ACC112 (cell line): ENCODE data around the gene RIMBP2.

Experiments
- H2AFZ ChIP-seq: fragments of 200-600 bp; sonication (generic); one replicate; pipeline ENCODE4 v1.6.0; 2017; ENCODE audit warnings: antibody characterized with exemption, low read length; ENCODE audit not compliant: unreplicated experiment
- H3K27ac ChIP-seq: fragments of 200-600 bp; sonication (generic); 2 replicates; pipeline ENCODE4 v1.5.1; 2014; ENCODE audit warnings: low read depth, mild to moderate bottlenecking, antibody characterized with exemption, low read length, moderate library complexity
- H3K27me3 ChIP-seq: fragments of 200-600 bp; sonication (generic); 2 replicates; pipeline ENCODE4 v1.6.1; 2014; ENCODE audit warnings: mild to moderate bottlenecking, antibody characterized with exemption, low read length, moderate library complexity, mixed read lengths; ENCODE audit not compliant: insufficient read depth
- H3K36me3 ChIP-seq: fragments of 200-600 bp; sonication (generic); 2 replicates; pipeline ENCODE4 v1.6.1; 2016; ENCODE audit warnings: mild to moderate bottlenecking, antibody characterized with exemption, low read length, moderate library complexity, mixed read lengths; ENCODE audit not compliant: insufficient read depth
- H3K4me1 ChIP-seq: fragments of 200-600 bp; sonication (generic); one replicate; pipeline ENCODE4 v1.6.1; 2016; ENCODE audit warnings: low read length, mixed read lengths; ENCODE audit not compliant: insufficient read depth, unreplicated experiment, control insufficient read depth
- H3K4me3 ChIP-seq: fragments of 200-600 bp; sonication (generic); 2 replicates; pipeline ENCODE4 v1.5.1; 2014; ENCODE audit warnings: mild to moderate bottlenecking, low read depth, low read length
- H3K79me2 ChIP-seq: fragments of 200-600 bp; sonication (generic); one replicate; pipeline ENCODE4 v1.6.0; 2016; ENCODE audit warnings: low read length; ENCODE audit not compliant: control insufficient read depth, unreplicated experiment, insufficient read depth

The RIMBP2 gene

DNA sequence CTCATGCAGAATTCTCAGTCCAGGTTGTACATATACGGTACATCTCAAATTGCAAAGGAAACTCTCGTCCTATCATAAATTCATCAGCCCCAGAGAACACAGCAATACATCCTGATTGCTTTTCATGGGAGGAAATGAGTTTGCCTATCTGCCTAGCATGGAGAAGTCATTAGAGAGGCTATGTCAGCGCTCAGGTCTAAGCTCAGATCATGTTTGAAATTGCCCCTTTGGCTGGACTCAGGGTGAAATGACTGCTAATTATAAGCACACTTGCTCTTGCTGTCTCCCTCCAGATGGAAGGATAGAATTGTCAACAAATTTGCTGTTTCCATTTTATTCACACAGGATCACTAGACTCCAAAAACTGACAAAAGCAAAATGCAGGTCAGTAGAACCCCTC, 178.4 kb downstream of the RIMBP2 start:
- H3K4me3 ChIP-seq: no peak overlapping the region
- H3K27me3 ChIP-seq: no peaks in the 10 kb centered on the region
- no peaks in the 10 kb centered on the region for H3K79me2 ChIP-seq
- no peak overlapping the region for H3K27ac ChIP-seq
- no peaks in the 10 kb centered on the region for H3K36me3 ChIP-seq
- H2AFZ ChIP-seq: no peak overlapping the region
- no peaks in the 10 kb centered on the region for H3K4me1 ChIP-seq

DNA sequence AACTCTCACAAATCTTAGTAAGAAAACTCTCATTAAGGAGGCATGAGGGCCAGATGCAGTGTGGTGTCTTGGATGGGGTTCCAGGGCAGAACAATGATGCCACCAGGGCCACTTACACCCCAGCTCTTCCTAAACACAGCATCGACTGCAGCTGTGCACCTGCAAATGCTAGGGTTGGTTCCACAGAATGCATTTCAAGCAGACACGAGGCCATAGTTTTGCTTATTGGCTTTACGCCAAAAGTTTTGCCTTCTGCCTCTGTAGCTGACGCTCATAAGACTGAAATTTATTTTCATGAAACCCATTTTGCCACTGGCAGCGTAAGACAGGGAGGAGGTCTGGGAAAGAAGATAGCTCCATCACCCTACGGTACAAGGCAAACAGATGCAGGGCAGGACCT, 179.0 kb downstream of the RIMBP2 start:
- Histone ChIP-seq H3K27me3 (no peaks in the 10 kb centered on the region), H3K36me3 (no peaks in the 10 kb centered on the region), H3K4me3 (no peak overlapping the region), H3K27ac (no peak overlapping the region), H3K79me2 (no peaks in the 10 kb centered on the region), H3K4me1 (no peaks in the 10 kb centered on the region), H2AFZ (no peak overlapping the region)

DNA sequence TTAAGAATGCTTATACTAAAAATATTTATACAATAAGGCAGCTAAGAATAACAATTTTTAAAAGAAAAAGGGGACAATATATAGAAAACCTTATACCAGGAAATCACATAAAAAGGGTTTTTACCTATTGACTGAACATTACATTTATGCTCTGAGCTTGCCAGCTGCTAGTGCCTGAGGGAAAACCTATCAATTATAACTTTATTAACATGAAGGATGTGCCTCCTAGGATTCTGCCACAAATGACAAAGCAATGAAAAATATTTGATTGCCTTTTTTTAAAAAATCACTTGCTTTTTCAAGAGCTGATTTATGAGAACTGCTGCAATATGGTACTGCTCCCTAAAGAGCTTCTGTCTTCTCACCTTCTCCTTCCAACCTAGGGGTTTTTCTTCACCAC, 185.7 kb downstream of the RIMBP2 start:
- H3K79me2 ChIP-seq: no peaks in the 10 kb centered on the region
- H3K36me3 ChIP-seq: no peaks in the 10 kb centered on the region
- H3K4me3 ChIP-seq: no peak overlapping the region
- no peak overlapping the region for H3K27ac ChIP-seq
- no peaks in the 10 kb centered on the region for H3K4me1 ChIP-seq
- H2AFZ ChIP-seq: no peak overlapping the region
- no peaks in the 10 kb centered on the region for H3K27me3 ChIP-seq

DNA sequence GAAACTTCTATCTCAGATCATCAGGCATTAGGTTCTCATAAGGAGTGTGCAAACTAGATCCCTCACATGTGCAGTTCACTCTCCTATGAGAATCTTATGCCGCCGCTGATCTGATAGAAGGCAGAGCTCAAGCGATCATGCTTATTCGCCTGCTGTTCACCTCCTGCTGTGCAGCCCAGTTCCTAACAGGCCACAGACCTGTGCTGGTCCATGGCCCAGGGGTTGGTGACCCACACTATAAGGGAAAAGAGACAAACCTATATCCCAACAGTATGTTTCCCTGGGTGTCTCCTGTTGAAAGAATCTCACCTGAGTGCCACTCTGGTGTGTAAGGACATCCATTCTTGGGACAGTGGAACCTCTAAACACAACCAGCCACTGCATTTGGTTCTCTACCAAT, 186.3 kb downstream of the RIMBP2 start:
- Histone ChIP-seq H3K27me3 (no peaks in the 10 kb centered on the region), H3K36me3 (no peaks in the 10 kb centered on the region), H3K4me1 (no peaks in the 10 kb centered on the region), H3K27ac (no peak overlapping the region), H3K4me3 (no peak overlapping the region), H3K79me2 (no peaks in the 10 kb centered on the region), H2AFZ (no peak overlapping the region)

DNA sequence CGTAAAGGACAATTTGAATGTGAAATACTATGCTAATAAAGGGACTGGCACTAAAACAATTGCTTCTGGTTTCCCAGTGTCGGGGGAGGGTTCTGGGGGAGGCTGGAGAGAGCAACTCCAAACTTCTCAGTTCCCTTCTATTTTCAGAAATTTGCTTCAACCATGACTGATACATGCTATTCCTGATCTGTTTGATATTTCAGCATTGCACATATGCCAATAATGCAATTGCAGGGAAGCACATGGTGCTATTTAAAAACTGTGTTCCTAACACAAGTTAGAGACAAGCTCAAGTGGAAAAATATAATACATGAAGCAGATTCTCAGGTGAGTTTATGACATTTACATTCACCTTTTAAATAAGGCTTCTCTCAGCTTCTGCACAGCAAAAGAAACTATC, 188.9 kb downstream of the RIMBP2 start:
- Histone ChIP-seq H3K36me3 (no peaks in the 10 kb centered on the region), H3K27me3 (no peaks in the 10 kb centered on the region), H2AFZ (no peak overlapping the region), H3K4me3 (no peak overlapping the region), H3K4me1 (no peaks in the 10 kb centered on the region), H3K79me2 (no peaks in the 10 kb centered on the region), H3K27ac (no peak overlapping the region)

GRCh38 chr12:130526813-130527212, 189.3 kb downstream of the RIMBP2 start:
- no peaks in the 10 kb centered on the region for H3K27me3 ChIP-seq
- H2AFZ ChIP-seq: no peak overlapping the region
- H3K4me3 ChIP-seq: no peak overlapping the region
- H3K4me1 ChIP-seq: no peaks in the 10 kb centered on the region
- no peaks in the 10 kb centered on the region for H3K79me2 ChIP-seq
- H3K27ac ChIP-seq: no peak overlapping the region
- H3K36me3 ChIP-seq: no peaks in the 10 kb centered on the region

DNA sequence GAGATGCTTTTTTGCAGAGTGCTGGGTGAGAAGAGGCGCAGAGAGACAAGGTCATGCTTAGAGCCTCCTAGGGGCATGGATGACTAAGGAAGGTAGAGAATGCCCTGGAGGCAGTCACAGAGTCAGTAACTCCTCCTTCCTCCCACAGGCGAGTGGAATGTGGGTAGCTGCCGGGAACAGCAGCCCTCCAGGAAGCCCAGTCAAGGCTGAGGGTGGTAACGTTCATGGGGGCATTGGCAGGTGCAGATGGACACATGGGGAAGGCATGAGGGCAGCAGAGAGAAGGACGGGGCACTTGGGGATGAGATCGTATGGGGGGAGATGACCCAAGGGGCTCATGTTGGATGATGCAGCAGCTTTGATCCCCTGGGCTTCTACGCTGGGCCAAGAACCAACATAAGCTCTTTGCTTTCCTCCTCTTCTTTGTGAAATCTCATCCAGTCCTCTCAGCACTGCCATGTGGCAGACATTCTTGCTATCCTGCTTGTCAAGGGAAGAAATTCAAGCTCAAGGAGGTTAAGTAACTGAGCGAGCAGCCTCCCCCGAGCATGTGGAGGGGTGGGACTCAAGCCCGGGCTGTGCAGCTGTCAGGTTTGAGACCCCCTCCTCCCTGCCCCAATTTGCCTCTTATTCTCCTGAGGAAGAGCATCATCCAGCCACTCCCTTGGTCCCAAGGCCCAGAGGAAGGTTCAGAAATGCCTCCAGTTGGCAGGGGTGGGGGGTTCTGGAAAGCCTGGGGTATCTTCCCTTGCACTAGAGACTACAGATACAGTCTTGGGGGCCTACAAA, 190.5 kb downstream of the RIMBP2 start:
- H3K4me1 ChIP-seq: no peaks in the 10 kb centered on the region
- H2AFZ ChIP-seq: no peak overlapping the region
- H3K4me3 ChIP-seq: no peak overlapping the region
- no peaks in the 10 kb centered on the region for H3K27me3 ChIP-seq
- no peak overlapping the region for H3K27ac ChIP-seq
- H3K79me2 ChIP-seq: no peaks in the 10 kb centered on the region
- no peaks in the 10 kb centered on the region for H3K36me3 ChIP-seq

GRCh38 chr12:130524759-130525158, 191.3 kb downstream of the RIMBP2 start:
- no peak overlapping the region for H2AFZ ChIP-seq
- no peaks in the 10 kb centered on the region for H3K4me1 ChIP-seq
- no peaks in the 10 kb centered on the region for H3K36me3 ChIP-seq
- no peak overlapping the region for H3K27ac ChIP-seq
- H3K4me3 ChIP-seq: no peak overlapping the region
- no peaks in the 10 kb centered on the region for H3K27me3 ChIP-seq
- no peaks in the 10 kb centered on the region for H3K79me2 ChIP-seq

- Histone ChIP-seq H3K4me1 (no peaks in the 10 kb centered on the region), H3K4me3 (no peak overlapping the region), H3K27ac (no peak overlapping the region), H2AFZ (no peak overlapping the region), H3K36me3 (no peaks in the 10 kb centered on the region), H3K27me3 (no peaks in the 10 kb centered on the region), H3K79me2 (no peaks in the 10 kb centered on the region)
Observed at GRCh38 chr12:130523863-130524614, 192.1 kb downstream of the RIMBP2 start.

DNA sequence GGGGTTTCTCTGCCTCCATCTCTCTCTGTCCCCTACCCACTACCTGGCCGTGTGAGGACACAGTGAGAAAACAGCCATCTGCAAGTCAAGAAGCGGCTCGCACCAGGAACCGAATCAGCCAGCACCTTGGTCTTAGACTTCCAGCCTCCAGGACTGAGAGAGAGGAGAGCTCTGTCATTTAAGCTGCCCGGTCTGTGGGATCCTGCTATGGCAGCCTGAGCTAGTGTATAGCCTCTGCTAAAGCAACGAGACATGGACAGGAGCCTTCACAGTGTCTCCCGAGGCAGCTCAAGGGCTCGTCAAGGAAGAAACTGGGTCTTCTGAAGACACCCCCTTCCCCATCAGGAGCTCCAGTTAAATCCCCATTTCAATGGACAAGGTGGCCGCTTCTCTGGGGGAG, 192.9 kb downstream of the RIMBP2 start:
- no peaks in the 10 kb centered on the region for H3K36me3 ChIP-seq
- H3K4me1 ChIP-seq: no peaks in the 10 kb centered on the region
- H2AFZ ChIP-seq: no peak overlapping the region
- no peak overlapping the region for H3K4me3 ChIP-seq
- H3K27me3 ChIP-seq: no peaks in the 10 kb centered on the region
- H3K79me2 ChIP-seq: no peaks in the 10 kb centered on the region
- no peak overlapping the region for H3K27ac ChIP-seq

DNA sequence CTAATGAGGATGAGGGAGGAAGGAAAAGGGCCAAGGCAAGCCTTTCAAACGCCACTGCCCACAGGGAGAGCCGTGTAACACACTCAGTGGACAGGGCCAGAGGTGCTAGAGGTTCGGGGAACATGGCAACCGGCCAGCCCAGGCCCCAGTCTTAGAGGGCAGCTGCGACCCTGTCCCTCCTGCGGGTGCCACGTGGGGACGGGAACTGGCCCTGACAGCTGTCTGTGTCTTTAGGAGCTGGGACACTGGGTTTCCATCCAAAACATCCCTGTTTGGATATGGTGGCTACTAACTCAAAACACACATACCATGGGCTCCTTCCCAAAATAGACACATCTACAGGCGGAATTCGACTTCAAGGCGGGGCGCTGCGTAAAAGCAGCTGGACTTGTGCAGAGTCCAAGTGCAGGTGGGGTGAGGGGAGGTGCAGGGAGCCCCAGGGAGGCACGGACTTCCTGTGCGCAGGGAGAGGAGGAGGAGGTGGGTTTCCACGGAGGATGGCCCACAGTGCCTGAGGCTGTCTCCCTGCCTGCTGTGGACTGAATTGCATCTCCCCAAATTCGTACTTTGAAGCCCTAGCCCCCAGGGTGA, 193.8 kb downstream of the RIMBP2 start:
- Histone ChIP-seq H3K27me3 (no peaks in the 10 kb centered on the region), H3K27ac (no peak overlapping the region), H3K79me2 (no peaks in the 10 kb centered on the region), H3K36me3 (no peaks in the 10 kb centered on the region), H2AFZ (no peak overlapping the region), H3K4me3 (no peak overlapping the region), H3K4me1 (no peaks in the 10 kb centered on the region)
